AG08396 (cell line): ENCODE measurements around the gene OXA1L.
A peak's percentile ranks its signal among the peaks of the same experiment; 100 is the strongest.
"Not testable (repeated sequence)": the region's sequence is repeated elsewhere in the genome, so short reads cannot be mapped to it uniquely, and the experiment has no call there.

Experiments
- DNase-seq: peaks from one replicate; pipeline ENCODE4 v3.0.0; 2012; ENCODE audit warnings: low spot score, mixed read lengths

OXA1L gene

DNA sequence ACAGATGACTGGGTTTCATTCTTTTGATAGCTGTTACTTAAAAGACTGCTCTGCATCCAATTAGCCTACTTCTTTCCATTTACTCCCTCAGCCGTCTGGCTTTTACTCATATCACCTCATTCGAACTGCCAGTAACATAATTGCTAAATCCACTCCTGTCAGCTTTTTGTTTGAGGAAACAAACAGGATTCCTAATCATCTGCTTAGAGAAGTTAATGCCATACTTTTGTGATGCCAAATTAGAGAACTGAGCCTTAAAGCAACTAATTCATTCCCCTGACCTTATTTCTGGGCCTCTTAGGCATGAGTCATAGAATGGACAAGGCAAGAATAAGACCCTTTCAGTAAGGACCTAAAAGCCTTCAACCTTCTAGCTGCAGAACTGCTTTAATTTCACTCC is 2.9 kb downstream of the OXA1L start:
- DNase-seq: no peak

DNA sequence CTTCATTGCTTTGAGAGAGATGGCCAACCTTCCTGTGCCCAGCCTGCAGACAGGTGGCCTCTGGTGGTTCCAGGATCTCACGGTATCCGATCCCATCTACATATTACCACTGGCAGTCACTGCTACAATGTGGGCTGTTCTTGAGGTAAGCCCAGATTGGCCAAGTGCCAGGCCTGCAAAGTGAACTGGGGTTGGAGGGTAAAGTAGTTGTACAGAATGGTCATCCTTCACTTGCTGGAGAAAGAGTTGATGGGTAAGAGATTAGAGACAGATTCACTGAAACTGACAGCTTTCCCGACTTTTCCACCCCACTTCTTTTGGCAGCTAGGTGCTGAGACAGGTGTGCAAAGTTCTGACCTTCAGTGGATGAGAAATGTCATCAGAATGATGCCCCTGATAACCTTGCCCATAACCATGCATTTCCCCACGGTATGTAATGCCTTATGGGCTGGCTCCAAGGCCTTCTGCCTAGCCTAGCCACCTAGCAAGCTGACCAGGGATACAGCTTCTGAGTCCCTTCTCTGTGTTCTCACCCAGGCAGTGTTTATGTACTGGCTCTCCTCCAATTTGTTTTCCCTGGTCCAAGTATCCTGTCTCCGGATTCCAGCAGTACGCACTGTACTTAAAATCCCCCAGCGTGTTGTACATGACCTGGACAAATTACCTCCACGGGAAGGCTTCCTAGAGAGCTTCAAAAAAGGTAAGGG is 4.1 kb downstream of the OXA1L start:
- no peak for DNase-seq

DNA sequence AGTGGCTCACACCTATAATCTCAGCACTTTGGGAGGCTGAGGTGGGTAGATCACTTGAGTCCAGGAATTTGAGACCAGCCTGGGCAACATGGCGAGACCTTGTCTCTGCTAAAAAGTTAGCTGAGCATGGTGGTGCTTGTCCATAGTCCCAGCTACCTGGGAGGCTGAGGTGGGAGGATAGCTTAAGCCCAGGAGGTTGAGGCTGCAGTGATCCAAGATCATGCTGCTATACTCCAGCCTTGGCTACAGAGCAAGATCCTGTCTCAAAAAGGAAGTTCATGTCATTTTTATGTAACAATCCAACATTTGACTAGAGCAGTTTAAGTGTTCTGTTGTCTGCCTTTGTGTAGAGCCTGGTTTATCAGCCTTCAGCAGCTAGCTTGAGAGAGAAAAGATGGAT is 6.2 kb downstream of the OXA1L start:
- no peak for DNase-seq

DNA sequence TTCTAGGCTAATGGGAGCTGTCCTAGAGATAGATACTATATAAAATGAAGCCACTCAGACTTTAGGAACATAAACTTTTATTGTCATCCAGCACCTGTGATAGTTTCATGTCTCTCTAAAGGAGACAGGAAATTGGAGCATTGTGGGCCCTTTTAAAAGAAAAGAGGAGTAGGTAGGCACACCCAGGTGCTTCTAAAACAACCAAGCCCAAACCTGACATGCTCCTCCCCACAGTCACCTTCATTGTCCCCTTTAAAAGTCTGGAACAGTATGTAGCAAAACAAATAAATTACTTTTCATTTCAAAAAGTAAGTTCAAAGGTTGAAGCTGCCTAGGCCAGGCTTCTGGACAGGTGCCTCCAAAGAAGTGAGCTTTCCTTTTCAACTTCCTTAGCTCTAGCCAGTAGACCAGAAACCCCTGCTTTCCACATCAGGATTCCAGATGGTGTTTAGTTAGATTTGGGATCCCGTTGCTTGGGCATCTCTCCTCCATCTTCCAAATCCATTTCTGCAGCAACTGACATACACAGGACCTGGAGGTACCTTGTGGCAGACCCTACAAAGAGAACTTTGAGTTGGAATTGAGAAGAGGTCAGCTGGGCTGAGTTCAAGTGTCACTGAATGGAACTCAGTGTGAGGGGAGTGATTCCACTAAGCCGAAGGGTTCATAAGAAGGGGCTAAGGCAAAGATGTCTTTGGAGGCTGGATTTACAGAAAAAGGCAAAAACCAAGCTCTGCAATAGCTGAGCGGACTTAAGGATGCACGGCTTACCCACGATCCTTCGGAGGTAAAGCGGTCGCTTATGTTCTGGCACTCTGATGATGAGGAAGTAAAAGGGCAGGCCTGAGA is 6.9 kb downstream of the OXA1L start:
- DNase-seq: no peak

- DNase-seq: no peak
Measured at GRCh38 chr14:22774011-22774706, 7.7 kb downstream of the OXA1L start.

- DNase-seq: no peak
Measured at GRCh38 chr14:22776215-22776614, 9.7 kb downstream of the OXA1L start.

- DNase-seq: not testable (repeated sequence)
Measured at GRCh38 chr14:22776849-22777248, 10.4 kb downstream of the OXA1L start.

DNA sequence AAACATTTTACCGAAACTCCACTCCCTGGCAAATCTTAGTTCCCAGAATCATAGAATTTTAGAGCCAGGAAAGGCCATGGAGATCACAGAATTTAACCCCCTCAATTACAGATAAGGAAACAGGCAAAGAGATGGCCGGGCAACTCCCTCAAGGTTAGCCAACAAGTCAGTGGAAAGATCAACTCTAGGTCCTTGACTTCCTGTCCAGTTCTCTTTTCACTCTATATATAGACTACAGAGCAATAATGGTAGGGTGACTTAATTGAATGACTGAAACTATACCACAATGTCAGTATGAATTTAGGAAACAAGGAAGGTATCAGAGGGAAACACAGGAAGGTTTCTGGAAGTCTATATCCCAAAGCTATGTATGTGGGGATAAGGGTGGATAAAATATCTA is 11.6 kb downstream of the OXA1L start:
- no peak for DNase-seq

DNA sequence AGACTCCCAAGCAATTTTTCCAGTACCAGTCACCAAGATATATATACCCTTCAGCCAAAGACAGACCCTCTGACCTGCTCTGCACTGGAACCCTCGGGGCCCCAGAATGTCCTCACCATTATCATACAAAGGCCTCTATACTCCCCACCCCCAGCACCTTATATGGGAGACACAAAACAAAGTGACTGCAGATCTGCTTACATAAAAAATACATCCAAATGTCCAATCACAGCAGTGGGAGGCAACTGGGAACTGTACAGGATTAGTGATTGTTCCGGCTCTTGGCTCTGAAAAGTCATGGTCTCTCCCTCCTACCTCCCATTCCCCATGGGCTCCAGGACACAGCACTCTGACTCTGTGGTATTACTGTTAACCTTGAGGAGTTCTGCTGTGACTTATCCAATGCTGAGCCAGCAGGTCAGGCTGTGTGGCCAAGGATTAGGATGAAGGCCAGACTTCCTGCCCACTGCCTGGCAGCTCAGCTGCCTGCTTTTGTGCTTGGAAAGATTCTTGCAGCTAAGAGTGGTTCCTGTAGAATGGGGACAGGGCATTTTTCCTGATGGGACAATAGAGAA is 13.7 kb downstream of the OXA1L start:
- no peak for DNase-seq

GRCh38 chr14:22780941-22781300 is 14.4 kb downstream of the OXA1L start:
- DNase-seq: no peak

- peak; percentile 17 for DNase-seq
Measured at GRCh38 chr14:22781301-22781991, 15.0 kb downstream of the OXA1L start.

- DNase-seq: no peak
Measured at GRCh38 chr14:22786685-22787084, 20.2 kb downstream of the OXA1L start.

DNA sequence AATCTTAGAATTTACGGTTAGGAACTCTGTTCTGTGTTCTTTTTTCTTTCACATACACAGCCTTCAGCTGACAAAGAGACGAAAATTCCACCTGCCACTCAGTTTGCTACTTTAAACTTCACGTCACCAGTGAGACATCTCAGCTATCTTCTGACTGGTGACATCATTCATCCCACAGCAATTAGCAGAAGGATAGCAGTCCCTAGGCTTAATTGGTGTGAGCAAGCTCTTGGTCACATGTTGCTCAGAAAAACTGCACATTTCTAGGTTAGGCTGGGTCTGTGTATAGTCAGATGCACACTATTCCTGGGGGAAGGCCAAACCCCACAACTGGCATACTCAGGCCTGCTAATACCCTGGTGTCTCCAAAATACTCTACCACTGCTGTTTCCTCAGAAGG is 24.8 kb downstream of the OXA1L start:
- peak; percentile 58 for DNase-seq

GRCh38 chr14:22792158-22792557 is 25.7 kb downstream of the OXA1L start:
- DNase-seq: no peak

- not testable (repeated sequence) for DNase-seq
Measured at GRCh38 chr14:22793550-22793949, 27.1 kb downstream of the OXA1L start.

- DNase-seq: no peak
Measured at GRCh38 chr14:22793976-22794375, 27.5 kb downstream of the OXA1L start.

- no peak for DNase-seq
Measured at GRCh38 chr14:22794551-22794951, 28.1 kb downstream of the OXA1L start.

GRCh38 chr14:22796087-22796707 is 29.7 kb downstream of the OXA1L start:
- DNase-seq: no peak

GRCh38 chr14:22797017-22797917 is 30.8 kb downstream of the OXA1L start:
- DNase-seq: no peak

DNA sequence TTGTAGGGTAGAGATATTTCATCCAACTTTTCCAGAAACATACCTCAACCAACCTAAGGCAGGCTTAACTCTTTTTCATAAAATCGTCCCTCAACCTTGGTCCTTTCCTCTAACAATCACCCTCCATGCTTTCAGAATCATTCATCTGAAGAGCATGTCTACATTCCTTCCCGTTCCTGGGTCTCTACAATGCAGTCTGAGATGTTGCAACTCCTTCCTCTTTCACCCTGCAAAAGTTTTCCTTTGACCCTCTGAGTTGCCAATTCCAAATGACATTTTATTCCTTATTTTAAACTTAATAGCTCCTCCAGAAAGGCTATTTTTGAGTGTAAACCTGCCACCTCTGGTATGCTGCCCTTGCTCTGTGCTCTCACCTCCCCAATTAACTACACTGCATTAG is 32.0 kb downstream of the OXA1L start:
- no peak for DNase-seq
